NCI-H2196 (cell line): ENCODE measurements around the gene KRTAP10-2.
"Not testable (repeated sequence)": the region's sequence is repeated elsewhere in the genome, so short reads cannot be mapped to it uniquely, and the experiment has no call there.

Experiments
- DNase-seq: peaks from one replicate; lab custom pipeline; 2025; ENCODE audit not compliant: unreplicated experiment; lab: John Stamatoyannopoulos, UW

Gene KRTAP10-2

DNA sequence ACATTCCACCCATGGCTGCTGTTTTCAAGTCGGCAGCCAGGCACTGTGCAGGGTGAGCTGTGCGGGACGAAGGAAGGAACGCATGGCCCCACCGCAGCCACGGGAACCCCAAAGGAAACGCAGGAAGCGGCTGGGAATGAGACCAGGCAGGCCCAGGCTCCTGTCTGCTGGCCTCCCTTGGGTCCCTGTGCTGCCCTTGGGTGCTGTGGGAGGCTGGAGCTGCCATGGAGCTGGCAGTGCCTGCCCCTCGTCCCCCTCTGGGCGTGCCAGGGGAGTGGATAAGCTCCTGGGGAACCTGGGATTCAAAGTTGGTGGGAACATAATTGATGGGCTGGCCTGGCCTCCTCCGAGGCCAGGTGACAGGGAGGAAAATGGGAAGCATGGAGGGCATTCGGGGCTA, 17.0 kb upstream of the KRTAP10-2 start:
- DNase-seq, result no peak

DNA sequence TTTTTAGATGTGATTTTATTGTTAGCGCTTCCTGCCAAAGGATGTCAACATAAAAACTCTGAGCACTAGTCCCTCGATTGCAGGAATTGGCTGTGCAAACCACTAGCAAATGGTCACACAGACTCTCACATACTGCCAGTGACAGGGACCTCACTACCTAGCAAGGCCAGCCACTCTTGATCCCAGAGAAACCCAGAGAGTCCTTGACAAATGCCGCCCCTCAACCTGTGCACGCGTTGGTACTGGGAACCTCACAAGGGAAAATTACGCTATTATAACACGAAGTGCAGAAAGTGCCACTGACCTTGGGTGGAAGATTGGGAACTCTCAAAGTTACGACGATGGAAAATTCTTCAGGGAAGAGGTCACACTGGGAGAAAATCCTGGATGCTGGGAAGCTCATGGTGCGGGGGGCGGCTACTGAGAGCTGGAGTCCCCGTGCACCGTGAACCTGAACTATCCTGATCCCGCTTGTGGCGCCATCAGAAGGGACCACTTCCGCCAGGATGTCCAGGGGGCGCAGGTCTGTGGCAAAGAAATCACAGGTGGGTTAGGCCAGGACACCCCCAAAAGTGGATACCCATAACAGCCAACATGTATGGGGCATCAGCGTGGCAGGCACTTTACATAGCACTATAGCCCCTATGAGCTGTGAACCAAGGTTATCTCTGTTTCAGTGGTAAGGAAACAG, 16.3 kb upstream of the KRTAP10-2 start:
- no peak for DNase-seq

DNA sequence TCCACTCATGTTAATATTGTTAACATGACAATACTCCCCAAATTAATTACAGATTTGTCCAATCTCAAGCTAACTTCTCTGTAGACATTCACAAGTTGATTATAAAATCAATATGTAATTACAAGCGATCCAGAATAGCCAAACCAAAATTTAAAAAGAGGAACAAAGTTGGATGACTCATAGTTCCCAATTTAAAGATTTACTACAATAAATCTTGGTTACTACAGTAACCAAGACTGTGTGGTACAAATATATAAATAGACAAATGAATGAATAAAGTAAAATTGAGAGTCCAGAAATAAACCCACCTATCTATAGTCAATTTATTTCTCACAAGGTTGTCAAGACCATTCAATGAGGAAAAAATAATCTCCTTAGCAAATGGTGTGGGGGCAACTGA, 15.1 kb upstream of the KRTAP10-2 start:
- DNase-seq, result no peak

- DNase-seq, result no peak
These were observed 13.7 kb upstream of the KRTAP10-2 start for GRCh38 chr21:44564886-44565598.

GRCh38 chr21:44564099-44564498, 12.8 kb upstream of the KRTAP10-2 start:
- DNase-seq, result no peak

DNA sequence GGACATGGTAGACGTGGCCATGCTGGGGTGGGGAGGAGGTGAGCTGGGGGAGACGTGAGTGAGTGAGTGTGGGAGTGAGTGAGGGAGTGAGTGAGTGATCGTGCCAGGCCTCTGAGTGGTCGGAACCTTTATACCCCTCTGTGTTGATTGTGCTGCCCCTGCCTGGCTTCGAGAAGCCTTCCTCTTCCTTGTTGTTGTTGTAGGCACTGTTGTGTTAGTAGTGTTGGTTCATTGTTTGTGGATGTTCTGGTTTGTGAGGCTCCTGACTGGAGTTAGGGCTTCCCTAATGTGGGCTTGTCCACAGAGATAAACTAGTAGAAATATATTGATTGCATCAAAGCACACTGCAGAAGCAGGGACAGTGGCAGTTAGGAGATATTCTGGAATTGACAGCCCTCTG, 7.4 kb upstream of the KRTAP10-2 start, which contains the start of gene KRTAP10-3:
Gene KRTAP10-3 (minus strand): TSS at position 101 of the 400 bp plus-strand sequence. CDS start 80 bp downstream, at position 21.
- no peak for DNase-seq

DNA sequence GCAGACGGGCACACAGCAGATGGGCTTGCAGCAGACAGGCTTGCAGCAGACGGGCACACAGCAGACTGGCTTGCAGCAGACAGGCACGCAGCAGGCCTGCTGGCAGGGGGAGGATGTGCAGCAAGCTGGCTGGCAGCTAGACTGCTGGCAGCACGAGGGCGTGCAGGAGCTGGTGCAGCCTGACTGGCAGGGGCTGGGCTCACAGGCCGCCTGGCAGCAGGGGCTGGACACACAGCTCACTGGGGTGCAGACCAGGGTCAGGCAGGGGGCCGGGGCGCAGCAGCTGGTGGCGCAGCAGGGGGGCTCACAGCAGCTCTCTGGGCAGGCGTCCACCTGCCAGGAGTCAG, 7.0 kb upstream of the KRTAP10-2 start:
- DNase-seq, result not testable (repeated sequence)

DNA sequence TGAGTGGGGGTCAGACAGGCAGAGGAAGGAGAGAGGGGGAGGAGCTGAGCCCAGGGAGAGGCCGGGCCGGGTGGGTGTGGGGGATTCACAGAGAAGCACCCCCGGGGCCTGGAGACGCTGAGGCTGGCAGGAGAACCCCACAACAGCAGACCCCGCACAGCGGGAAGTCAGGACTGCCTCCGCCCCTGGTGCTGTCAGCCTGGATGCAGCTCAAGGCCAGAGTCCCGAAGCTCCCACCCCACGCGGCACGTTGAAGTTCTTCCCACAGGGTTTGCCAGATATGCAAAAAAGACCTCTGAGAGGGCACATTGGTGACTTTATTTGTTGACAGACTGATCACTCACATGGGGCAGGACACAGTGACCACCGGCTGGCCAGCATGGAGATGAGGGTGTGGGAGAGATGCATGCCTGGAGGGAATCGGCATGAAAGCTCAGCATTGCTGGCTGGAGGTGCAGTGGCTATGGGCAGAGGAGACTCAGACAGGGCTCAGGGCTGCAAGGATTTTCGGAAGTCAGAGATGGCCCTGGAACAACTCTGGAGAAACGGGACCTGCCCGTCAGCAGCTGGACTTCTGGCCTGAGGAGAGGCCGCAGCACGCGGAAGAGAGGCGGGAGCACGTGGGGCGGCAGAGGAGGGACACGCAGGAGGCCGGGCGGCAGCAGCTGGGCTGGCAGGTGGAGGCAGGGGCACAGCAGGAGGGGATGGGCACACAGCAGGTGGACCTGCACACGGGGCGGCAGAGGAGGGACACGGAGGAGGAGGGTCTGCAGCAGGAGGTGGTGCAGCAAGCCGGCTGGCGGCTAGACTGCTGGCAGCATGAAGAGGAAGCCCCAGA, 6.4 kb upstream of the KRTAP10-2 start:
- no peak for DNase-seq

GRCh38 chr21:44556879-44557278, 5.6 kb upstream of the KRTAP10-2 start:
- no peak for DNase-seq

DNA sequence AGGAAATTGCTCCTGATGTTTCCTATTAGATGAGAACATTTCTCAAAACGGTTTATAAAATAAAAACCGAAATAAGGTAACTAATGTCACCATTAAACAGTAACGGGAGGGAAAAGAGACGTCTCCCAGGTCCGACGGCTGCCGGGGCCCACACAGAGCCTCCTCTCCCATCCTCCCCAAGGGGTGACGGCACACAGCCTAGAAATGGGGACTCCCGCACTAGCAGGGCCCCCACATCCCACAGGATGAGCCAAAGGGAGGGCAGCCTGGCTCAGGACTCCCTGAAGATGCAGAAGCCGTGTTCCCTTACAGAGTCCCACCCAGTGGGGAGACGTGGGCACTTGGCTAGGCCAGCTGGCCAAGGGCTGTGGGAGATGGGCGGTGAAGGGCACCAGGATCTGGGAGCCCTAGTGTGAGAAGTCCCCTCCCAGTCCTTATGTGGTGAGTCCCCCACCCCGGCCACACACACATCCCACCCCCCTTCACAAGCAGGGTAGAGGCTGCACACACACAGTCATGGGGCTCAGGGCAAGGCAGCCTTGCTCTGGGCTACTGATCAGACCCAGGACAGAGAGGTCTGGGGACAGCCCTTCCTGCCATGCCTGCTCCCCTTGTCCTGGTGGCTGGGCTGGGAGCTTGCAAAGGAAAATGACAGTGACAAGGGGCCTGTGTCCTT, 4.0 kb upstream of the KRTAP10-2 start:
- DNase-seq, result no peak

- no peak for DNase-seq
These were observed 1.4 kb upstream of the KRTAP10-2 start for GRCh38 chr21:44552681-44553080.

GRCh38 chr21:44552136-44552535, 831 bp upstream of the KRTAP10-2 start:
- no peak for DNase-seq

GRCh38 chr21:44550807-44551206, 498 bp downstream of the KRTAP10-2 start:
- no peak for DNase-seq

DNA sequence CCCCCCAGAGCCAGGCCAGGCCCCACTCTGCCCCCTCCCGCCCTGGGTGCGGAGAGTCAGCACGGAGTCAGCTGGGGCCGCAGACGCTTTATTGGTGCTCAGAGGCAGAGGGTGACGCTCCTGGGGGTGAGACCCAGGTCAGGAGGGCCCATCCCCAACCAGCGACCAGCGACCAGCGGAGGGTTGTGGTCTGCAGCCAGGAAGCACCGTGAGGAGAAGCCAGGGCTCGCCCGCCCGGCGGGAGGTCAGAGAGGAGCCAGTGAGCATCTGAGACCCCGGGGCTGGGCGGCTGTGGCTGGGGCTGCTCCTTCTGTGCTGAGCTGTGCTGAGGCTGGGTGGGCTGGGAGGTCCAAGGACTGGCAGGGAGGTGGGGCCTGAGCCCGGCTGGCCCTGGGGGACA, 1.0 kb downstream of the KRTAP10-2 start:
- not testable (repeated sequence) for DNase-seq

DNA sequence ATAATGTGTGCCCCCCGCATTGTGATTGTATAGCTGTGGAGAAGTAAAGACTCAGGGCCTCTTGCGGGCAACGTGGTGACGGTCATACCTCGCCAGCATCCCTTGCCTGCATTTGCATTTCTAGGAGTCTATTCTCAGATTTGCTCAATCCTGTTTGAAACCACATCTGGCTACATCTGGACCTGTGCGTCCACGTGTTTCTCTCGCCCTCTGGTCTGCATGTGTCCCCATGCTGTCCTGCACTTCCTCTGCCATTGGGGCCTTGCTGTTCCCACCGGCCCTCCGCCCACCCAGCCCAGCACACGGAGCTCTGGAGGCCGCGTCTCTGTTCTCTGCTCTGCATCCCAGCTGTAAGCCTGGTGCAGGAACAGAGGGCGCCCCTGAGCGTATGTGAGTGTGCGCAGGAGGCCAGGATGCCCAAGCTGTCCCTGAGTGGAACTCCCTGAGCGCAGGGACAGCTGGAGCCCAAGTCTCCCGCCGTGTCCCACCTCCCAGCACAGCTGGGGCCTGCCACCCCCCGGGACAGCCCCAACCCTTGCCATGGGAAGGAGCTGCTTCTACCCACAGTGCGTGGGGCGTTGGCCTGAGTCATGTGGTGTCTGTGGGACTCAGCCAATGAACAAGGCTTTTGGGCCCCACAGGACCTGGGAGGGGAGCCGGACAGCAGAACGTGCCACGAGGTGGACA, 1.6 kb downstream of the KRTAP10-2 start:
- DNase-seq, result no peak

DNA sequence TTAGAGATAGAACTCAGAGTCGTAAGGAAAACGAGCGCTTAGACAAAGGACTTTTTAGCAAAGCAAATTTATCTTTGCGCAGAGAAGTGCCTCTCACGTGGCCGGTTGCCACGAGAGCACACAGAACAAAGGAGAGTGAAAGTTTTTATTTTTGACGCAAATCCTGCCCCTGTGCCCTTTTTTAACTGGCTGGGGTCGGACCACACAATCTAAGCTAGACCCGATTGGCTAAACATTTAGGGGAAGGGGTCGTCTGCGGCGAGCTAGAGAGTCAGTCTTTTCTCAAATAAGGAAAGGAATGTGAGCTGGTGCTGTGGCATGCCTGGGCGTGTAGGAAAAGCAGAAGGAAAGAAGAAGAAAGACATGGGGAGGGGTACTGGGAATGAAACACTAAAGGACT, 2.4 kb downstream of the KRTAP10-2 start:
- DNase-seq, result no peak

- DNase-seq, result no peak
These were observed 2.9 kb downstream of the KRTAP10-2 start for GRCh38 chr21:44548381-44548780.

DNA sequence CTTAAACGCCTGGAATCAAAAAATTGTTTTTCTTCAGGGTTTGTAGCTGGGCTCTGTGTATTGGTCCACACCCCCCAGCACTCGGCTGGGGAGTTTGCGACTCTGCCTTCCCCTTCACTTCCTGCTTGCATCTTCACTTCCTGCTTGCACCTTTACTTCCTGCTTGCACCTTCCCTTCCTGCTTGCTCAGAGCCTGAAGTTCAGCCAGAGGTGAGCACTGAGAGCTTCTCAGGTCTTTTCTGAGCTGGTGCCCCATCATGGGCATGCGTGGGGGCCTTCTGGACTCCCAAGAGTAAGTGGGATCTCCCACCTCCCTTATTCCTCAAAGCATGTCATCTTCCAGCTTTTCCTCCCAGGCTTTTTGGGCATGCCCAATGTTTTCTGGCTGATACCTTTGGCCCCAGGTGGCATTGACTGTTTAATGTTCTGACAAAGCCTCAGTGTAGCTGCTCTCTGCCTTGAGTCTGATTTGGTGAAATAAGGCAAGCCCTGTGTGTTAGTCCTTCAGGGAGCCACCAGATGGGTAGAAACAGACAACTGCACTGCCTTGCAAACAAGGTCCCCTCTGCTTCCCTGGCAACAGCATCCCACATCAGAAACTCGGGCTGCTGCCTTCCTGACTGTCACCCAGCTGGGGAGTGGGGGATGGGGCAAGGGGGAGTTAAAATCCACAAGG, 3.5 kb downstream of the KRTAP10-2 start:
- no peak for DNase-seq

DNA sequence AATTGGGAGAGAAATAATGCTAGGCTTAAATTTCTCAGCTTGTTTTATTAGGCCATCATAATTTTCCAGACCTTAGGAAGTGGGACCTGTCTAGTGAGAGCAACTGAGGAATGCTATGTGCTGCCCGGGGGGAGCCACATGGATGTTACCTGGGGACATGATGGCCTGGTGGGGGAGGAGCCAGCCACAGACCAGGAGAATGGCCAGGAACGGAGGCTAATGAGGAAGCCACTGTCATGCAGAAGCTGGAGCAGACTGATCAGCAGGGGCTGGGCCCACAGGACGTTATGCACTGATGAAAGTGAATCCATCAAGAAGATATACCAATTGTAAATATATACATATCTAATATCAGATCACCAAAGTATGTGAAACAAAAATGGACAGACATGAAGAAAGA, 6.7 kb downstream of the KRTAP10-2 start:
- no peak for DNase-seq

DNA sequence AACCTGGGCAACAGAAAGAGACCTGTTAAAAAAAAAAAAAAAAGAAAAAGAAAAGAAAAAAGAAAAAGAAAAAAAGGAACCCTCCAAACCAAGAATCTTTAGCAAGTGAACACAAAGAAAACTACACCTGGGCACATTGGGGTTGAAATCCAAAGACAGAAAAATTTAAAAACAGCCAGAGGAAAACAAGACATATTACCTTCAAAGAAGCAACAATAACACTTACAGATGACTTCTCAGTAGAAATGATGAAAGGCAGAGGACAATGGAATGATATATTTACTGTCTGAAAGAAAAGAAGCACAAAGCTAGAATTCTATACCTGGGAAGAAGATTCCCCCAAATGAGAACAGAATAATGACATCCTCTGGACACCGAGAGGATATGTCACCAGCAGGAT, 8.6 kb downstream of the KRTAP10-2 start:
- DNase-seq, result no peak
